Activated CD4-positive, alpha-beta T cell treated with anti-CD3 and anti-CD28 coated beads, Interleukin-2, amount 10 ng/mL, durations not matched to agents 7 days and 5 days (primary cell): ENCODE results near the gene COL23A1. TPM values are rescaled to one million over a fixed set of nuclear protein-coding genes. Genes with fewer than 3 reads are reported as not detected.

ENCODE experiments used
- CTCF ChIA-PET: fragments of 350-600 bp; sonication (Branson Sonifier 250); formaldehyde crosslinking; loops from one replicate; lab custom pipeline; 2021; ENCODE audit warnings: antibody characterized with exemption; lab: Charles Lee
- POLR2A ChIA-PET: fragments of 350-600 bp; sonication (Branson Sonifier 250); formaldehyde crosslinking; loops from one replicate; lab custom pipeline; 2021; ENCODE audit warnings: antibody characterized with exemption; lab: Charles Lee
- DNase-seq: peaks from one replicate; pipeline ENCODE4 v3.0.0-alpha.2; 2020
- H3K27ac Mint-ChIP-seq: one replicate; pipeline ENCODE4 v1.8.0; 2021; ENCODE audit warnings: mild to moderate bottlenecking, moderate library complexity, mixed read lengths
- H3K27me3 Mint-ChIP-seq: one replicate; pipeline ENCODE4 v1.8.0; 2021; ENCODE audit warnings: mixed read lengths
- H3K36me3 Mint-ChIP-seq: one replicate; pipeline ENCODE4 v1.8.0; 2021; ENCODE audit warnings: low read depth, mixed read lengths
- H3K4me1 Mint-ChIP-seq: one replicate; pipeline ENCODE4 v1.8.0; 2021; ENCODE audit warnings: mixed read lengths
- H3K4me3 Mint-ChIP-seq: one replicate; pipeline ENCODE4 v1.8.0; 2021; ENCODE audit warnings: mild to moderate bottlenecking, moderate library complexity, mixed read lengths
- H3K9me3 Mint-ChIP-seq: one replicate; pipeline ENCODE4 v1.8.0; 2021; ENCODE audit warnings: mixed read lengths
- total RNA-seq, 2 experiments: library from RNA; stranded (reverse); gene quantifications; one replicate each; pipeline ENCODE4 v1.2.3, GENCODE V29; 2021

The COL23A1 gene
- total RNA-seq, 2 experiments from 2014 or later, result 0.27 TPM; not detected in 1

GRCh38 chr5:178458140-178458539 lies 132.1 kb downstream of the COL23A1 start:
- H3K36me3 Mint-ChIP-seq, result no peaks in the 10 kb centered on the region
- H3K4me1 Mint-ChIP-seq, result no peaks in the 10 kb centered on the region
- H3K9me3 Mint-ChIP-seq, result no peaks in the 10 kb centered on the region
- H3K4me3 Mint-ChIP-seq, result no peak overlapping the region
- no peak for DNase-seq
- POLR2A ChIA-PET, result no interaction called here
- H3K27ac Mint-ChIP-seq, result no peak overlapping the region
- no peaks in the 10 kb centered on the region for H3K27me3 Mint-ChIP-seq
- CTCF ChIA-PET, result no interaction called here

DNA sequence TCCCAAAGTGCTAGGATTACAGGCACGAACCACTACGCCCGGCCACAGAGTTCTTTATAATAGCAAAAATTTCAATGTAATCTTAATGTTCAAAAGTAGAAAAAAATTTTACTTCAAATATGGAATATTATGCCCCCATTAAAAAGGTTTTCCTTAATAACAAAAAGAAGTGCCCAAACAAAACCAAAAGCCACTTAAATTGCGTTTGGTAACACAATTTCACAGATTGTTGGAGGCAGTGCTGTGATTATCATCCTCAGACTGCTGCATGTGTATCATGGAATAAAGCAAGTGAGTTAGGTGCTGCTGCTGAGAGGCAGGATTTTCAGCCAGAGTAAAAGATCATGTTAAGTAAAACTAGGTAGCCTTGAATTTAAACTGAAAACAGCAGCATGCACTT lies 132.7 kb downstream of the COL23A1 start:
- CTCF ChIA-PET, result no interaction called here
- H3K4me1 Mint-ChIP-seq, result no peaks in the 10 kb centered on the region

GRCh38 chr5:178455480-178455835 lies 134.7 kb downstream of the COL23A1 start:
- CTCF ChIA-PET, result no interaction called here
- POLR2A ChIA-PET, result no interaction called here
- Mint-ChIP-seq H3K9me3 (no peaks in the 10 kb centered on the region), H3K27ac (no peak overlapping the region), H3K27me3 (no peaks in the 10 kb centered on the region), H3K4me1 (no peaks in the 10 kb centered on the region), H3K4me3 (no peak overlapping the region), H3K36me3 (no peaks in the 10 kb centered on the region)
- no peak for DNase-seq

More for the DNA sequence above, 132.7 kb downstream of the COL23A1 start:
- no peak overlapping the region for H3K4me3 Mint-ChIP-seq
- DNase-seq, result no peak
- no peak overlapping the region for H3K27ac Mint-ChIP-seq
- POLR2A ChIA-PET, result no interaction called here
- H3K36me3 Mint-ChIP-seq, result no peaks in the 10 kb centered on the region
- H3K27me3 Mint-ChIP-seq, result no peaks in the 10 kb centered on the region
- no peaks in the 10 kb centered on the region for H3K9me3 Mint-ChIP-seq

DNA sequence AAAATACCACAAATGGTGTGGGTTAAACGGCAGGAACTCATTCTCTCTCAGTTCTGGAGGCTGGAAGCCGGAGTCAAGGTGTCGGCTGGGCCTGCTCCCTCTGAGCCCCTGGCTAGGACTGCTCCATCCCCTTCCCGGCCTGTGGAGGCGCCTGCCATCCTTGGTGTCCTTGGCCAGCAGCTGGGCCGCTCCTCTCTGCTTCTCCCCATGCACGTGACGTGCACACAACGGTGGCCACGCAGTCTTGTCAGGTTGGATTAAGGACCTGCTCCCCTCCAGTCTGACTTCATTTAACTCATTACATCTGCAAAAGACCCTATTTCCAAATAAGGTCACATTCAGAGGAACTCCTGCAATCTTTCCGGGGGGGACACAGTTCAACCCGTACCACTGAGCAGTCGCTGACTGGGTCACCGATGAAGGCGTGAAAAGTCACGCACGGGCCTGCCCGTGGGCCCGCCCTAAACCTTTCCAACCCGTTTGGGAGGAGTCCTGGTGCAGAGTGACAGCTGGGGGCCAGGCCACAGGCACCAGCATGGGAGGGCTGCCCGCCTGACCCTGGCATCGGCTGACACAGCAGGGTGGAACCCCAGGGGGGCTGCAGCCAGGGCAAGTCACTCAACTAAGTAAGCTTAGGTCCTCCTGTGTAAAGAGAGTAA lies 135.2 kb downstream of the COL23A1 start:
- Mint-ChIP-seq H3K4me1 (no peaks in the 10 kb centered on the region), H3K27ac (no peak overlapping the region), H3K4me3 (no peak overlapping the region), H3K27me3 (no peaks in the 10 kb centered on the region), H3K9me3 (no peaks in the 10 kb centered on the region), H3K36me3 (no peaks in the 10 kb centered on the region)
- POLR2A ChIA-PET, result no interaction called here
- CTCF ChIA-PET, result no interaction called here
- no peak for DNase-seq

GRCh38 chr5:178454303-178454702 lies 135.9 kb downstream of the COL23A1 start:
- no peaks in the 10 kb centered on the region for H3K9me3 Mint-ChIP-seq
- no peaks in the 10 kb centered on the region for H3K4me1 Mint-ChIP-seq
- no peak for DNase-seq
- H3K36me3 Mint-ChIP-seq, result no peaks in the 10 kb centered on the region
- CTCF ChIA-PET, result no interaction called here
- H3K4me3 Mint-ChIP-seq, result no peak overlapping the region
- no peak overlapping the region for H3K27ac Mint-ChIP-seq
- H3K27me3 Mint-ChIP-seq, result no peaks in the 10 kb centered on the region
- POLR2A ChIA-PET, result no interaction called here

DNA sequence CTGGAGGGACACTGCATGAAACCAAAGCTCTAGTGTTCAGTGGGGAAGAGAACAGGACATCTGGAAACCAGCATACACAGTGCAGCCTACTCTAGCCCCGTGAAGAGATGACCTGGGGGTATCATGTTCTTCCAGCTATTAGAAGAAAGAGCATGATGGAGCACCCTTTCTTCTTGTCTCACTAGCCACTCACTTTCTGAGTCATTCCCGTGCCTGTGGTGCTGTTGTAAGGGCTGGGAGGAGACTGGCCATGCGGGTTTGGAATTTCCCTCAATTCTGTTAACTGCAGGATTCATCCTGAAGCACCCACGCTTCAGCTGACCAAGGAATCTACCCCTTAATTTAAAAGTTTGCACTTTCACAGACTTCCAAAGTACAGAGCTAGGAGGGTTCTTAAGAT lies 137.0 kb downstream of the COL23A1 start:
- ChIA-PET POLR2A (no interaction called here), CTCF (no interaction called here)
- no peak overlapping the region for H3K27ac Mint-ChIP-seq
- DNase-seq, result no peak
- H3K4me3 Mint-ChIP-seq, result no peak overlapping the region
- no peaks in the 10 kb centered on the region for H3K4me1 Mint-ChIP-seq
- no peaks in the 10 kb centered on the region for H3K9me3 Mint-ChIP-seq
- no peaks in the 10 kb centered on the region for H3K36me3 Mint-ChIP-seq
- H3K27me3 Mint-ChIP-seq, result no peaks in the 10 kb centered on the region

- no peaks in the 10 kb centered on the region for H3K4me1 Mint-ChIP-seq
- no peak overlapping the region for H3K4me3 Mint-ChIP-seq
- H3K27ac Mint-ChIP-seq, result no peak overlapping the region
- no peak for DNase-seq
- no peaks in the 10 kb centered on the region for H3K27me3 Mint-ChIP-seq
- CTCF ChIA-PET, result no interaction called here
- POLR2A ChIA-PET, result no interaction called here
- no peaks in the 10 kb centered on the region for H3K36me3 Mint-ChIP-seq
- H3K9me3 Mint-ChIP-seq, result no peaks in the 10 kb centered on the region
Observed at GRCh38 chr5:178450121-178451028, 139.8 kb downstream of the COL23A1 start.

DNA sequence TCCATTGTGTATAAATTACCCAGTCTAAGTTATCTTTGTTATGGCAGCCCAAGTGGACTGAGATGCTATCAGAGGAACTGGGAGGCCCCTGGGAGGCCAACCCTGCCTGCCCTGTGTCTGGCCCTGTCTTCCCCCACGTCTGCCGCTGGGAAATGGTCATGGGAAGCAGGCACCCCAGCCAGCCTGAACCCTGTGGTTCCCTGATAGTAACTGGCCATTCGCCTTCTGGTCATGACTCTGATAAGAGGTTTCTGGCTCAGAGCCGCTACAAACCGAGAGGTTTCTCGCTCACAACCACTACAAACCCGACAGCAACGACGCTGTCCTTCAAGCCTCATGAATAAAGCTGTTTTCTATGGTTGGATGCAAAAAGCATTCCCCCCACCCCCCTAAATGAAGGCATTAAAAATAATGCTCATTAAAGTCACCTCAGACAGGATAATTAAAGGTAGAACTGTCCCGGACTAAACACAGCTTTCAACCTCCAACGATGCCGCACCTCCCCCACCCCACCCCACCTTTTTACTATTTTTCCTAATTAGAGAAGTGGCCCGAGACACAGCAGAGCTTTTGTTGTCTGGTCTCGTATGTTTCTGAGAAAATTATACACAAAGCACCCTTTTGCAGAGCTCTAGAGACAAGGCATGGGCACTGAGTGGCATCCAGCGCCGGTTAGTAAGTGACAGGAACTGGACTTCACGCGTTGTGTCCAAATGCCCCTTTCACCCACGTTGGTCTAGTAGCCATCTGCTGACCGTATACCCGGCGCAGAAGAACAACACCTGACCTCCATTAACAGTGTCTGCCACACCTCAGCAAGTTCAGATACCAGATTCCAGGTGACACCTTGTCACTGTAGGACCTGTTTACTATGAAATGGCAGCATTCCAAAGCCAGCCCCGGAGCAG lies 140.8 kb downstream of the COL23A1 start:
- ChIA-PET CTCF (no interaction called here), POLR2A (no interaction called here)
- H3K4me3 Mint-ChIP-seq, result no peak overlapping the region
- no peak overlapping the region for H3K27ac Mint-ChIP-seq
- no peak for DNase-seq
- no peaks in the 10 kb centered on the region for H3K9me3 Mint-ChIP-seq
- no peaks in the 10 kb centered on the region for H3K4me1 Mint-ChIP-seq
- no peaks in the 10 kb centered on the region for H3K27me3 Mint-ChIP-seq
- no peaks in the 10 kb centered on the region for H3K36me3 Mint-ChIP-seq

GRCh38 chr5:178445534-178445933 lies 144.7 kb downstream of the COL23A1 start:
- no peak overlapping the region for H3K4me3 Mint-ChIP-seq
- H3K27me3 Mint-ChIP-seq, result peaks cover 2% of the 10 kb centered on the region
- ChIA-PET POLR2A (no interaction called here), CTCF (interaction anchor here (0.5 kb wide), 1 partner anchor 56 kb away, joined by 3 read pairs; no protein-coding TSS in a partner anchor)
- no peak overlapping the region for H3K27ac Mint-ChIP-seq
- no peaks in the 10 kb centered on the region for H3K9me3 Mint-ChIP-seq
- H3K4me1 Mint-ChIP-seq, result peaks cover 4% of the 10 kb centered on the region
- DNase-seq, result no peak
- H3K36me3 Mint-ChIP-seq, result no peaks in the 10 kb centered on the region

- DNase-seq, result no peak
- H3K27ac Mint-ChIP-seq, result no peak overlapping the region
- CTCF ChIA-PET, result interaction anchor here (1.0 kb wide), 1 partner anchor 145 kb away, joined by 4 read pairs; no protein-coding TSS in a partner anchor
- H3K9me3 Mint-ChIP-seq, result no peaks in the 10 kb centered on the region
- H3K27me3 Mint-ChIP-seq, result peaks cover 2% of the 10 kb centered on the region
- no peak overlapping the region for H3K4me3 Mint-ChIP-seq
- H3K4me1 Mint-ChIP-seq, result peaks cover 4% of the 10 kb centered on the region
- H3K36me3 Mint-ChIP-seq, result no peaks in the 10 kb centered on the region
- POLR2A ChIA-PET, result no interaction called here
Observed at GRCh38 chr5:178442405-178443257, 147.6 kb downstream of the COL23A1 start.

DNA sequence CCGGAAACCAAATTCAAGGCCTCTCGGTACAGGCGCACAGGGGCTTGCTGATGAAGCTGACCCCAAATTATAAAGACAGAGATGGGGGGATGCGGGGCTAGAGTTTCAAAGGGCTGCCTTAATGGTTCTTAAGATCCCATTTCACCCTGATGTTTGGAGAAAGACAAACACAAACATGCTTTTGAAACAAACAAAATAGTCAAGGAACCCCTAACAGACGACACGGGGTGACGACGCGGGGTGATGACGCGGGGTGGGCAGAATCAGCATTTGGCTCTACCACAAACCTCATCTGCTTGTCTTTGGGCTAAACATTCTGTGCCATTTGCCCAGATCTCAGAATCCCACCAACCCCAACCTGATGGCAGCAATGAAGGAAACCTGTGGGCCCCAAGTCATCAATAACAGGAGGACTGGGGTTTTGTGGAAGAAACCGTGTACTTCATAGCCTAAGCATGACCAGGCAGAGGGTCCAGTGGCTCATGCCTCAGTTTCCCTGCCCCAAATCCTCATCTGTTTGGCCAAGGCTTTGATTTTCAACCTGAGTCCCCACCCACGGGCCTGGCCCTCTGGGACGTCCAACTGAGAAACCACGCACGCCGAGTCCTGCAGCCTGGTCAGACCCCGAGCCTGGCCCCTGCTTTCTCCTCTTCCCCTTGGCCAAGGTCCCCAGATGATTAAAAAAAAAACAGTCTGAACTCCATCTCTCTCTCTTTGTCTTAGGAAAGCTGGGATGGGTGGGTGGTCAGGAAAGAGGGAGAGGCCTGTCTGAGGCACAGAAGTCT lies 148.5 kb downstream of the COL23A1 start:
- CTCF ChIA-PET, result no interaction called here
- H3K27ac Mint-ChIP-seq, result no peak overlapping the region
- no peak for DNase-seq
- POLR2A ChIA-PET, result no interaction called here
- no peaks in the 10 kb centered on the region for H3K9me3 Mint-ChIP-seq
- H3K4me1 Mint-ChIP-seq, result peaks cover 4% of the 10 kb centered on the region
- H3K36me3 Mint-ChIP-seq, result no peaks in the 10 kb centered on the region
- H3K4me3 Mint-ChIP-seq, result no peak overlapping the region
- H3K27me3 Mint-ChIP-seq, result peaks cover 2% of the 10 kb centered on the region
